HG03175 (cell line): ENCODE results near the gene UNC5A.

Experiments used
- ATAC-seq: cut with Tn5 transposase; IDR thresholded peaks from one replicate; pipeline ENCODE4 v1.9.1; 2021; ENCODE audit warnings: mild to moderate bottlenecking, moderate library complexity; ENCODE audit not compliant: unreplicated experiment

Gene UNC5A

GRCh38 chr5:176819476-176819875, 9.1 kb downstream of the UNC5A start:
- ATAC-seq, result no peak

GRCh38 chr5:176820937-176821336, 10.6 kb downstream of the UNC5A start:
- no peak for ATAC-seq

- ATAC-seq, result no peak
These were observed 11.1 kb downstream of the UNC5A start for GRCh38 chr5:176821441-176821840.

GRCh38 chr5:176822041-176822792, 11.9 kb downstream of the UNC5A start:
- no peak for ATAC-seq

- ATAC-seq, result no peak
These were observed 12.6 kb downstream of the UNC5A start for GRCh38 chr5:176822793-176823481.

GRCh38 chr5:176823869-176824412, 13.6 kb downstream of the UNC5A start:
- ATAC-seq, result no peak

GRCh38 chr5:176824604-176825003, 14.2 kb downstream of the UNC5A start:
- no peak for ATAC-seq

GRCh38 chr5:176825234-176825633, 14.9 kb downstream of the UNC5A start:
- ATAC-seq, result no peak

GRCh38 chr5:176825957-176826356, 15.6 kb downstream of the UNC5A start:
- ATAC-seq, result no peak

- no peak for ATAC-seq
These were observed 17.5 kb downstream of the UNC5A start for GRCh38 chr5:176827736-176828414.

- no peak for ATAC-seq
These were observed 19.0 kb downstream of the UNC5A start for GRCh38 chr5:176829320-176829719.

GRCh38 chr5:176830422-176830994, 20.1 kb downstream of the UNC5A start:
- no peak for ATAC-seq

- ATAC-seq, result no peak
These were observed 20.6 kb downstream of the UNC5A start for GRCh38 chr5:176830995-176831423.

- no peak for ATAC-seq
These were observed 21.1 kb downstream of the UNC5A start for GRCh38 chr5:176831425-176831824.

- ATAC-seq, result no peak
These were observed 21.8 kb downstream of the UNC5A start for GRCh38 chr5:176832162-176832561.

- ATAC-seq, result no peak
These were observed 22.9 kb downstream of the UNC5A start for GRCh38 chr5:176833286-176833685.

- no peak for ATAC-seq
These were observed 25.6 kb downstream of the UNC5A start for GRCh38 chr5:176835918-176836317.

- no peak for ATAC-seq
These were observed 26.7 kb downstream of the UNC5A start for GRCh38 chr5:176836811-176837706.

GRCh38 chr5:176837707-176838115, 27.4 kb downstream of the UNC5A start:
- no peak for ATAC-seq

GRCh38 chr5:176843673-176844072, 33.3 kb downstream of the UNC5A start:
- ATAC-seq, result no peak
